Activated T-cell treated with anti-CD3 and anti-CD28 coated beads for 48 hours (primary cell): Measurements from ENCODE around the gene CCM2.
"Not testable (repeated sequence)": the region's sequence is repeated elsewhere in the genome, so short reads cannot be mapped to it uniquely, and the experiment has no call there.

ENCODE experiments used
- DNase-seq: peaks from one replicate; pipeline ENCODE4 v3.0.0-alpha.2; 2020; ENCODE audit warnings: low read depth

The CCM2 gene

DNA sequence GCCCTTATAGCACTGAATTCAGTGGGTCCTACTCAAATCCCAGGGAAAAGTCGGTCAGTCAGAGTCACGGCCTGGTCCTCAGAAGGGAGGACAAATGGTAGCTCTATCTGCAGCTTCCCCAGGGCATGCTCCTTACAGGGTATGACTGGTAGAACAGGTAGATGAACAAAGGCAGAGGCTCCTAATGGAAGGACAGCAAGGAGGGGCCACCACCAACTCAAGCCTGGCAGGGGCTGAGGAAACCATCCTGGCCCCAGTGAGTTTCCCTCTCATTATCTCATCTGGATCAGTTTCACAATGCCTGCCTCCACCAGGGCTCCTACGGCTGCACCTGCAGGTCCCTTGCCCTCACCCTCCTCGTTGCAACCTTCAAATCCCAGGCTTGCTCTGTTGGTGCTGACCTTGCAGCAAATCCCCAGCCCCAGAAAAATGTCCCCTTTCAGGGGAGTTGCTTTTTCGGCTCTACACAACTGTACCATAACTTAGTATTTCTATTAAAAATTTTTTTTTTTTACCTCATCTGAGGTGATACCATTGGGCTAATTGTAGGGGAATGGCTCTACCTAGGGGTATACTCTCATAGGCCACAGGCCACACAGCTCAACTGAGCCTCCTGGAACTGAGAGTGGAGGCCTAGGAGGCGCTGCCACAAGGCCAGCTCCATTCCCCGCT, 18.8 kb upstream of the CCM2 start:
- DNase-seq, result peak; percentile 47

DNA sequence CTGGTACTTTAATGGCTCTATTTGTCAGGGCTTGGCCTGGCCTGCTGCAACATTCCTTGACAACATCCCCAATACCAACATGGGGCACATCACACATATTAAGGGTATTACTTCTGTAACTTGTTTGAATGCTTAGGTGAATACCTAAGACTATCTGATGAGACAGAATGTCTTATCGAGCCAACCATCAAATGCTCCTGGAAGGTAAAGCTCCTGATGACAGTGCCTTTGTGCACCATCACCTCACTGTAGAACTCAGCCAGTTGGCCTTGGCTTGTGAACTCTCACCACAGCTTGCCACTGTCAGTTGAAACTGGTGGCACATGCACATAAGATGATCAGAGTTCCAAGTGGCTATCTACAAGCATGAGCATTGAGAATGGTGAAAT, 17.5 kb upstream of the CCM2 start:
- DNase-seq, result no peak

GRCh38 chr7:44982970-44983369, 17.0 kb upstream of the CCM2 start:
- no peak for DNase-seq

DNA sequence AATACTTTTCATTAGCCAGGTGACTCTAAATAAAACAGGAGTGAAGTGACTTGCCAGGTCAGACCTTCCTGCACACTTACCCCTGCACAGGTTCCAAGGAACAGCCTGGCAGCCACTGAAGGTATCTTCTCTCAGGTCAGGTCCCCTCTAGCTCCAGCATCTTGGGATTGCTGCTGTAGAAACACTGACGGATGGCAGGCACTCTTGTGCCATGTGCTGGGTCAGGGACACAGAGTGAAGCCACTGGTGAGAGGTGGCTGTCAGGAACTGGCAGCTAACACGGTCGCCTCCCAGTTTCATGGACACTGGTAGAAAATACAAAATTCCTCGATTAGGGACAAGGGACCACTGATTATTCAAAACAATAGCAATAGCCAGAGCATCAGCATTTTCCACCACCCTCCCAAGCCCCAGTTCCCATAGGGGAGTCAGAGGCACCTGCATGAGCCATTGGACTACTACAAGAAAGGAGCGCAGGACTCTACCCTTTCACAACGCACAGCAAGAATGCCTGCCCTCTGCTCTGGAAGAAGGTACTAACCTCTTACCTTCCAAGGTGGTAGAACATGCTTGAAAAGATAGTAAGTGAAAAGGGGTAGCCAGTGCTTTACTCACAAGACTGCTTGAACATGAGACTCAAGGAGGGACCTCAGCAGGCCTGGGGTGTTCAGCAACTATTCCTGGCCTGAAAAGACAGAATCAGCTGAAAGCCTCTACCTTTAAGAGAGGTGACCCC, 16.1 kb upstream of the CCM2 start:
- no peak for DNase-seq

GRCh38 chr7:44984478-44984758, 15.6 kb upstream of the CCM2 start:
- no peak for DNase-seq

DNA sequence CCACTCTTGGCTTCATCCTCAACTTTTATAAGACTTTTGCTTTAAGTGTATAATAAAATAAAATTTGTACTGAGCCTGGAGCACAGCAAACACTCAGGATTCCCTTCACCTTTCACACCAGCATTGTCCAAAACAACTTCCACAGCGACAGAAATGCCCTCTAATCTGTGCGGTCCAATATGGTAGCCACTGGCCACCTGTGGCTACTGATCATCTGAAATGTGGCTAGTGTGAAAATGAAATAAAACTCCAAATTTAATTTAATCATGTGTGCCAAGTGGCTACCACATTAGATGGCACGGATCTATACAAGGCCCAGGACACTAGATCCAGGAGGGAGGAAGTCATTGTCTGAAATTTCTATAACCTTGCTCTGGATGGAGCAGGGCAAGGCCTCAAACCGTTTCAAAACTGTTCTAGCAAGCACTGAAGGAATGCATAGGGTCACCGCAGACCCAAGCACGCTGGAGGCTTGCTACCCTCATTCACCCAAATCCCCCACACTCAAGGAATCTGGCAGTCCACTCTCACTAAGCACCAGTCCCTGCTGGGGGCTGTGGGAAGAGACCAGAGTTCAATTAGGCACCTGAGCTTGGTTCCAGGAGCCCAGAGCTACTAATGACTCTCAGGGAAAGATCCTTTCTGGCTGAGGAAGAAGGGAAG, 14.8 kb upstream of the CCM2 start:
- no peak for DNase-seq

GRCh38 chr7:44985900-44986217, 14.1 kb upstream of the CCM2 start:
- DNase-seq, result no peak

DNA sequence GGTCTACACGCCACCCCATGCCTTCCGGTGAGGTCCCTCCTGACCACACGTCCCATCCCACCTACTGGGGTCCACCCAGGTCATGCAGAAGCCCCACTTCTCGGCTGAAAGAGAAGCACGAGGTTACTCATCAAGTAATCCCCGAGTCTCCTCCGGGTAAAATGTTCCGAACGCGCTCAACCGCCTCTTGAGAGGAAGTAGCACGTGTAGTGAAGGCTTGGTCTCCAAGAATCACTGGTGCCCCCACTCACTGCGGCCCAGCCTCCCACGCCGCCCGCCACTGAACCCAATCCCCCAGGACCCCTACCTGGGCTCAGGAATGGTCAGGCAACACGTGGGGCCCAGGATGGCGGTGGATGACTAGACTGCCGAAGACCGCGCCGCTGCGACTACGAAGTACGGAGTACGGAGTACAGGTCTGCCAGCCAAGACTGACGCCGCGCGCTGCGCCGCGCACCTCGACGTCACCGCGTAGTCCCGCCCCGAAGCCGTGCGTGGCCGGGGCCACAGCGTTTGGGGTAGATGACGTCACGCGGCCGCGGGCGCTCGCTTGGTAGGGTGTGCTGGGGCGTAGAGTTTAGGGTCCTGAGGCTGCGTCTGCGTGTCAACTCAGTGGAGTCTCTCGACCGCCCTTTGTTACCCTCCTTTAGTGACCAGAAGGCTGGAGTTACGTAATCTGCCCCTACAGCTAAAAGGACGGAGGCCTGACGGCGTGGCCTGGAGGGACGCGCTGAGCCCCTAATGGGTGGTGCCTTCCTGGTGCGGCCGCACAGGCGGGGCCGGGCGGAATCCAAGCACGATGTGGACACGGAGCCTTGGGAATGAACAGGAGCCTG, 13.6 kb upstream of the CCM2 start:
- peak; percentile 98 for DNase-seq

DNA sequence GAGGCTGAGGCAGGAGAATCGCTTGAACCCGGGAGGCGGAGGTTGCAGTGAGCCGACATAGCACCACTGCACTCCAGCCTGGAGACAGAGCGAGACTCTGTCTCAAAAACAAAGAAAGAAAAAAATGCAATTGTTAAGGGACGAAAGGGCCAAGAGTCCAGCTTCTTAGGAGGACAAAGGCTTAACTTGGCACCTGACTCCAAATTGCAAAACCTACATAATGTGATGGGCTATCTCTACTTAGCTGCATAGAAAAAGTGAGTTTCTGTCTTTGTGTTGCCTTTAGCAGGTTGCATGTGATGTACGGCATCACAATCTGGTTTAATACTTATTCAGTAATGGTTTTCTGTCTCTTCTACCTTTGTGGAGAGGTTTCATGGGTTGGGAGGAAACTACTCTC, 12.5 kb upstream of the CCM2 start:
- no peak for DNase-seq

DNA sequence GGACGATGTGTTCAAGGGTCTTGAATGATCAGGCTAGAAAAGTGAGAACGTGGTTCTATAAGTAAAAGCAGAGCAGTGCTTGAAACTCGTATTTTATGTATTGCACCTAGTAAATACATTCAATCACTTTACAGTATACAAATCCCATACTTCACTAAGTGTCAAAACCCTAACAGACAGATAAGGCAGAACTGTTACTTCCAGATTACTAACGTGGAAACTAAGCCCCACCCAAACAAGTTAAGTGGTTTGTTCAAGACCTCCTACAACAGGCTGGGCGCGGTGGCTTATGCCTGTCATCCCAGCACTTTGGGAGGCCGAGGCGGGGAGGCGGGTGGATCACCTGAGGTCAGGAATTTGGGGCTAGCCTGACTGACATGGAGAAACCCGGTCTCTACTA, 12.0 kb upstream of the CCM2 start:
- DNase-seq, result no peak

DNA sequence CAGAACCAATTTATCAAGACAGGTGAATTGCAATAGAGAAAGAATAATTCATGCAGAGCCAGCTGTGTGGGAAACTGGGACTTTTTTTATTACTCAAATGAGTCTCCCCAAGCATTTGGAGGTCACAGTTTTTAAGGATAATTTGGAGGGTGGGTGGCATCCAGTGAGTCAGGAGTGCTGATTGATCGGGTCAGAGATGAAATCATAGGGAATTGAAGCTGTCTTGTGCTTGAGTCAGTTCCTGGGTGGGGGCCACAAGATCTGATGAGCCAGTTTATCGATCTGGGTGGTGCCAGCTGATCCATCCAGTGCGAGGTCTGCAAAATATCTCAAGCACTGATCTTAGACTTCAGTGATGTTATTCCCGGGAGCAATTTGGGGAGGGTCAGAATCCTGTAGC, 11.3 kb upstream of the CCM2 start:
- DNase-seq, result no peak

GRCh38 chr7:44989132-44989531, 10.9 kb upstream of the CCM2 start:
- DNase-seq, result no peak

- no peak for DNase-seq
Observed at GRCh38 chr7:44990109-44991023, 9.6 kb upstream of the CCM2 start.

- DNase-seq, result not testable (repeated sequence)
Observed at GRCh38 chr7:44992004-44992795, 7.8 kb upstream of the CCM2 start.

GRCh38 chr7:44994877-44995554, 5.0 kb upstream of the CCM2 start:
- DNase-seq, result no peak

- DNase-seq, result no peak
Observed at GRCh38 chr7:44995555-44996493, 4.2 kb upstream of the CCM2 start.

DNA sequence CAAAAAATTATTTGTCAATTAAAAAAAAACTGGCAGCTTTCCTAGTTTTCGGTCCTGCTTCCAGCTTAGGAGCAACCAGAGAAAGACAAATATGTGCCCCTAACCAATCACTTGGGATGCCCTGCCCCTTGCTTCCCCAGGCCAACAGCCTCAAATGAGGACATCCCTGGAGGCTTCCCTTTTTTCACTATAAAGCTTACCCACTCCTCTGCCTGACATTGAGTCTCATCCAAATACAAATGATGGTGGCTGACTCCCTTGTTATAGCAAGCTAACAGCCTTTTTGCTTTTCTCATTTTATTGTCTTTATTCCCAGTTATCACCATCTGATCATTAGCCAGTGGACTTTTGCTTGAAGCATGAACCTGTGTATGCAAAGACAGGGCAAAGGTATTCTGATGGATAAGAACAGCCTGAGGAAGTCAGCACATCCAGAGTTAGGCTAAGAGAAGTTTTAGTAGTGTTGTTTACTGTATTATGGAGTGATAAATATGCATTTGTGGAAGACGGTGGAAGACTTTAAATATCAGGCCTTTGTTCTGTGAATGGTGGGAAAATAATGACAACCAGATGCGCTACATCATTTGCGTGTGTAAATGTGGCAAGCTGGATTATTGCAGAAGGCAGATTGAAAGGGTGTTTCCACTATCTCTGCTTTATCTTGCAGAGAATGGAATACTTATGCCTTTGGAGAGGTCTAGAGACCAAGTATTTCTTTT, 1.7 kb upstream of the CCM2 start:
- no peak for DNase-seq

DNA sequence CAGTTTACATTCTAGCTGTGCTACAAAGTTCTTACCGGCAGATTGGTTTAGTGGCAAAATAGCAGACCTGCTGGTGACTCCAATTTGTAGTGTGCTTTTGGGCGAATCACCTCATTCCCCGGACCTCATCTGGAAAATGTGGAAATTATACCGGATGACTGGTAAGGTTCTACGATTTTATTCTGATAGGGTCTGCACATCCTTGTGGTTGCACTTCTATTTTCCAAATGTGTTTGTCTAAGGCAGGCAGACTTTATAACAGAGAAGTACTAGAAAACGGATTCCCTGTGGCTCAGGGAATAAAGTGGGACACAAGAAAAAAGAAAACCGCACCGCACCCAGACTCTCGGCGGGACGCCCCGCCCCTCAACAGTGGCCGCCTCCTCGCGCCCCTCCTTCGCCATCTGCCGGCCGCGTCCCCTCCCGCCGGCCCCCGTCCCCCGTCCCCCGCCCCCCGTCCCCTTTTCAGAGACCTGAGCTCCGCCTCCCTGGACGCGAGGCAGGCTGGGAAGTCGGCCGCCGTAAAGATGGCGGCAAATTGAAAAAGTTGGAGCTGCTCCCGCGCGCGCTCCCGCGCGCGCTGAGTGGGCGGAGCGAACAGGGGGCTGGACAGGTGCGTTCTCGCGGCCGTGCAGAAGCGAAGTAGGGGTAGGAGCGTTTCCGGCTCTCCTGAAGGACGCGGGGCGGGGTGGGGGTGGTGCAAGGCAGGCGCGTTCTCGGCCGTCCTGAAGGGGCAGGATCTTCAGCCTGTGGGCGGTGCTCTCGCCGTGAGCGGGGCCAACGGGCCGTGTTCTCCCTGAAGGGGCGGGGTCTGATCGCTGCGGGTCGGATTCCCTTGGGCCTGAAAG, 532 bp upstream of the CCM2 start:
- DNase-seq, result peak; percentile 99
